Fibroblast of lung (primary cell): ENCODE results near the gene CLEC1B. TPM values are rescaled to one million over a fixed set of nuclear protein-coding genes. Genes with fewer than 3 reads are reported as not detected.

Experiments used
- DNase-seq, 2 donors: peaks; one replicate each; pipeline versions ENCODE4 v3.0.0 to v3.0.0-alpha.2; 2010; ENCODE audit warnings: low read depth in 2 of 2
- H2AFZ ChIP-seq: 2 replicates; pipeline ENCODE4 v1.5.1; 2012; ENCODE audit warnings: low read length, control low read depth, inconsistent platforms
- H3K27ac ChIP-seq: 2 replicates; pipeline ENCODE4 v1.5.1; 2011; ENCODE audit warnings: low read length, control low read depth; ENCODE audit not compliant: insufficient read depth
- H3K27me3 ChIP-seq: 2 replicates; pipeline ENCODE4 v1.5.1; 2011; ENCODE audit warnings: mild to moderate bottlenecking, low read length; ENCODE audit not compliant: control insufficient read depth, insufficient read depth
- H3K36me3 ChIP-seq: 2 replicates; pipeline ENCODE4 v1.5.1; 2011; ENCODE audit warnings: low read length; ENCODE audit not compliant: control insufficient read depth, insufficient read depth
- H3K4me1 ChIP-seq: 2 replicates; pipeline ENCODE4 v1.5.1; 2011; ENCODE audit warnings: low read length; ENCODE audit not compliant: control insufficient read depth, insufficient read depth; ENCODE audit errors: extremely low read depth
- H3K4me2 ChIP-seq: 2 replicates; pipeline ENCODE4 v1.5.1; 2011; ENCODE audit warnings: low read length, control low read depth; ENCODE audit not compliant: insufficient read depth; ENCODE audit errors: extremely low read depth
- H3K4me3 ChIP-seq, 4 experiments: fragments of 200-600 bp in 1 of 4; sonication (generic) in 1 of 4; replicated peaks in 1 of 4; 2 replicates each; pipeline ENCODE4 v1.5.1; 2011 to 2016; ENCODE audit warnings: low read length in 4 of 4, low read depth in 3 of 4, mild to moderate bottlenecking in 3 of 4, control low read depth in 2 of 4, inconsistent platforms in 1 of 4, mixed read lengths in 1 of 4; ENCODE audit not compliant: insufficient read depth in 1 of 4; ENCODE audit errors: control extremely low read depth in 1 of 4
- H3K79me2 ChIP-seq: 2 replicates; pipeline ENCODE4 v1.5.1; 2012; ENCODE audit warnings: mild to moderate bottlenecking, low read length, inconsistent platforms; ENCODE audit not compliant: control insufficient read depth, insufficient read depth
- H3K9ac ChIP-seq: 2 replicates; pipeline ENCODE4 v1.5.1; 2011; ENCODE audit warnings: mild to moderate bottlenecking, low read length, control low read depth; ENCODE audit not compliant: insufficient read depth
- H3K9me3 ChIP-seq: 2 replicates; pipeline ENCODE4 v1.5.1; 2012; ENCODE audit warnings: low read depth, low read length; ENCODE audit not compliant: control insufficient read depth, insufficient read depth
- H4K20me1 ChIP-seq: 2 replicates; pipeline ENCODE4 v1.5.1; 2011; ENCODE audit warnings: low read length; ENCODE audit not compliant: control insufficient read depth, insufficient read depth; ENCODE audit errors: extremely low read depth
- EZH2 ChIP-seq: IDR thresholded peaks from 2 replicates; pipeline ENCODE4 v1.5.1; 2012; ENCODE audit warnings: low read length, control low read depth, mild to moderate bottlenecking; ENCODE audit errors: missing control alignments
- polyA plus RNA-seq, 2 donors: library from polyadenylated mRNA; depleted of rRNA in 1 of 2; stranded (reverse) in 1 of 2; unstranded in 1 of 2; fragments of >200 nt; gene quantifications; 2 replicates each; pipeline ENCODE4 v1.2.1, GENCODE V29; 2011 to 2012; ENCODE audit warnings: missing spikeins in 1 of 2
- total RNA-seq: library from RNA; depleted of rRNA; stranded (reverse); fragments of >200 nt; gene quantifications from 2 replicates; pipeline ENCODE4 v1.2.1, GENCODE V29; 2014
- TF ChIP-seq, protein P1 (sequence below), 2 donors: IDR thresholded peaks in 1 of 2; conservative IDR thresholded peaks in 1 of 2; 1 replicate in 1 of 2; 2 replicates in 1 of 2; pipeline ENCODE4 v1.5.1; 2011 to 2012; ENCODE audit warnings: low read length in 2 of 2, control low read depth in 1 of 2, inconsistent platforms in 1 of 2, low read depth in 1 of 2, mild to moderate bottlenecking in 1 of 2

CLEC1B gene
- total and polyA plus RNA-seq, 2 donors (not counting 1 experiment from before 2014, with no cell fraction given), result not detected

DNA sequence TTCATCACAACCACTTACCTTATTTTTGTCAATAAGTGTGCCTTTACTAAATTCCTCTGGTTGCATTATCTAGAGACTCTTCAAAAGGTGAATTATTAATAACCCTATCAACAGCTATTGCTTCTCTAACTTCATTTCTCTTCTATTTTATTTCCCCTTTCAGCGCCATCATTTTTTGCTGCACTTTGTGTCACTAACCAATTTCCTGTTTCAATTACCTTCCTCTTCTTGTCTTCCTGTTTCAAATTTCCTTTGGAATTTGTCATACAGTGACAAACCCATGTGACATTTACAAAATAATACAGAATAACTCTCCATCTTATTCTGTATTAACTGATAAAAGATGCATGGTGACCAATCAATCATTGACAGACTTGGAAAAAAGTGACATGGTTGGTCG, 54.5 kb downstream of the CLEC1B start:
- Histone ChIP-seq H3K9me3 (no peaks in the 10 kb centered on the region), H3K27me3 (peaks cover 4% of the 10 kb centered on the region), H4K20me1 (no peaks in the 10 kb centered on the region), H3K36me3 (no peaks in the 10 kb centered on the region), H2AFZ (no peak overlapping the region), H3K27ac (no peak overlapping the region), H3K79me2 (no peaks in the 10 kb centered on the region), H3K9ac (no peak overlapping the region), H3K4me2 (no peak overlapping the region), H3K4me1 (no peaks in the 10 kb centered on the region), H3K4me3 (no peak overlapping the region)
- no peak for DNase-seq
- TF ChIP-seq EZH2, result no peak
- TF ChIP-seq, protein P1, sequence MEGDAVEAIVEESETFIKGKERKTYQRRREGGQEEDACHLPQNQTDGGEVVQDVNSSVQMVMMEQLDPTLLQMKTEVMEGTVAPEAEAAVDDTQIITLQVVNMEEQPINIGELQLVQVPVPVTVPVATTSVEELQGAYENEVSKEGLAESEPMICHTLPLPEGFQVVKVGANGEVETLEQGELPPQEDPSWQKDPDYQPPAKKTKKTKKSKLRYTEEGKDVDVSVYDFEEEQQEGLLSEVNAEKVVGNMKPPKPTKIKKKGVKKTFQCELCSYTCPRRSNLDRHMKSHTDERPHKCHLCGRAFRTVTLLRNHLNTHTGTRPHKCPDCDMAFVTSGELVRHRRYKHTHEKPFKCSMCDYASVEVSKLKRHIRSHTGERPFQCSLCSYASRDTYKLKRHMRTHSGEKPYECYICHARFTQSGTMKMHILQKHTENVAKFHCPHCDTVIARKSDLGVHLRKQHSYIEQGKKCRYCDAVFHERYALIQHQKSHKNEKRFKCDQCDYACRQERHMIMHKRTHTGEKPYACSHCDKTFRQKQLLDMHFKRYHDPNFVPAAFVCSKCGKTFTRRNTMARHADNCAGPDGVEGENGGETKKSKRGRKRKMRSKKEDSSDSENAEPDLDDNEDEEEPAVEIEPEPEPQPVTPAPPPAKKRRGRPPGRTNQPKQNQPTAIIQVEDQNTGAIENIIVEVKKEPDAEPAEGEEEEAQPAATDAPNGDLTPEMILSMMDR (conservative IDR thresholded peaks at IDR 0.05 in 1 of 2, IDR thresholded peaks at IDR 0.05 in 1 of 2; ENCODE audit: low read depth in 1 of 2, low read length in 2 of 2), result no peak

DNA sequence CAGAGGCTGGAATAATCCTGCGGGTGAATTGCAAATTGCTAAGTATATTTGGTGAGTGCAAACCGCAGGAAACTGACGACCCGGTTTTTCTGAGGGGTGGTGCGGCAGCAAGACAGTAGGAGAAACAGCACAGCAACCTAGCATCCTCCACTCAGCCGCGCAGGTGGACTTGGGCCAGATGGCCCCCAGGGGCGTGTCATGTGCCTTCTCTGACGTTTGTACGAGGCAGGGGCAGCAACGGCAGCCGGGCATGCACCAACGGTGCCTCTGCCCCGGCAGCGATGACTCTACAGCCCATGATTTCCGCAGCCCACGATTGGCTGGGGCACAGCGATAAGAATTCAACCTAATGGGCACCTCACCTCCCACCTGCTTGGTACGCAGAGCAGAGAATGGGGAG, 55.7 kb downstream of the CLEC1B start:
- no peak overlapping the region for H3K4me3 ChIP-seq
- H3K79me2 ChIP-seq, result no peaks in the 10 kb centered on the region
- H2AFZ ChIP-seq, result no peak overlapping the region
- no peak for DNase-seq
- H3K27me3 ChIP-seq, result peaks cover 4% of the 10 kb centered on the region
- no peaks in the 10 kb centered on the region for H3K4me1 ChIP-seq
- H3K9me3 ChIP-seq, result no peaks in the 10 kb centered on the region
- TF ChIP-seq, protein P1 (conservative IDR thresholded peaks at IDR 0.05 in 1 of 2, IDR thresholded peaks at IDR 0.05 in 1 of 2; ENCODE audit: low read depth in 1 of 2, low read length in 2 of 2), result no peak
- no peak overlapping the region for H3K27ac ChIP-seq
- H3K36me3 ChIP-seq, result no peaks in the 10 kb centered on the region
- no peak overlapping the region for H3K4me2 ChIP-seq
- no peaks in the 10 kb centered on the region for H4K20me1 ChIP-seq
- no peak overlapping the region for H3K9ac ChIP-seq

Other genes with a start within 250 kb of the CLEC1B start
- gene CD69, start 238.2 kb downstream of the CLEC1B start, total RNA-seq, result not detected in 2 replicates
- not detected in 2 replicates for gene CD69, start 238.2 kb downstream of the CLEC1B start, polyA plus RNA-seq
- not detected in 2 replicates for gene KLRF1, start 171.6 kb downstream of the CLEC1B start, total RNA-seq
- 0.11 TPM in 1 of 2 replicates, not detected in the other for gene KLRF1, start 171.6 kb downstream of the CLEC1B start, polyA plus RNA-seq
- gene CLEC2B, start 129.8 kb downstream of the CLEC1B start, total RNA-seq, result 15.7 and 26.2 TPM in 2 replicates
- 9.3 and 9.7 TPM in 2 replicates for gene CLEC2B, start 129.8 kb downstream of the CLEC1B start, polyA plus RNA-seq
- not detected in 2 replicates for gene KLRF2, start 117.6 kb downstream of the CLEC1B start, total RNA-seq
- not detected in 2 replicates for gene KLRF2, start 117.6 kb downstream of the CLEC1B start, polyA plus RNA-seq
- gene CLEC2A, start 66.8 kb downstream of the CLEC1B start, total RNA-seq, result not detected in 2 replicates
- gene CLEC2A, start 66.8 kb downstream of the CLEC1B start, polyA plus RNA-seq, result not detected in 2 replicates
- not detected in 2 replicates for gene CLEC12A, start 27.7 kb downstream of the CLEC1B start, total RNA-seq
- gene CLEC12A, start 27.7 kb downstream of the CLEC1B start, polyA plus RNA-seq, result not detected in 2 replicates
- gene CLEC12B, start 11.5 kb upstream of the CLEC1B start, total RNA-seq, result not detected in 2 replicates
- gene CLEC12B, start 11.5 kb upstream of the CLEC1B start, polyA plus RNA-seq, result 0.02 TPM in 1 of 2 replicates, not detected in the other
- not detected in 2 replicates for gene CLEC9A, start 31.6 kb upstream of the CLEC1B start, total RNA-seq
- not detected in 2 replicates for gene CLEC9A, start 31.6 kb upstream of the CLEC1B start, polyA plus RNA-seq
- not detected in 2 replicates for gene CLEC1A, start 99.9 kb upstream of the CLEC1B start, total RNA-seq
- 0.08 TPM in 1 of 2 replicates, not detected in the other for gene CLEC1A, start 99.9 kb upstream of the CLEC1B start, polyA plus RNA-seq
- not detected in 2 replicates for gene CLEC7A, start 131.1 kb upstream of the CLEC1B start, total RNA-seq
- gene CLEC7A, start 131.1 kb upstream of the CLEC1B start, polyA plus RNA-seq, result 0.03 TPM in 1 of 2 replicates, not detected in the other
- gene OLR1, start 173.0 kb upstream of the CLEC1B start, total RNA-seq, result 0.26 and 1.2 TPM in 2 replicates
- gene OLR1, start 173.0 kb upstream of the CLEC1B start, polyA plus RNA-seq, result 3.2 and 27.4 TPM in 2 replicates
- under 0.01 and 0.50 TPM in 2 replicates for gene TMEM52B, start 179.9 kb upstream of the CLEC1B start, total RNA-seq
- 0.53 and 5.7 TPM in 2 replicates for gene TMEM52B, start 179.9 kb upstream of the CLEC1B start, polyA plus RNA-seq
- 105 and 186 TPM in 2 replicates for gene GABARAPL1, start 213.8 kb upstream of the CLEC1B start, total RNA-seq
- 68.1 and 363 TPM in 2 replicates for gene GABARAPL1, start 213.8 kb upstream of the CLEC1B start, polyA plus RNA-seq